ENCODE data around the gene TMEM273.

Gene TMEM273

GRCh38 chr10:49183596-49184542, 4.3 kb downstream of the TMEM273 start:
- TF ChIP-seq CTCF (IDR thresholded peaks at IDR 0.05; ENCODE audit: borderline replicate concordance, insufficient read depth, low read depth, low read length) = no peak
- no peak overlapping the region for H3K4me3 ChIP-seq (ENCODE audit: low read depth, low read length)

DNA sequence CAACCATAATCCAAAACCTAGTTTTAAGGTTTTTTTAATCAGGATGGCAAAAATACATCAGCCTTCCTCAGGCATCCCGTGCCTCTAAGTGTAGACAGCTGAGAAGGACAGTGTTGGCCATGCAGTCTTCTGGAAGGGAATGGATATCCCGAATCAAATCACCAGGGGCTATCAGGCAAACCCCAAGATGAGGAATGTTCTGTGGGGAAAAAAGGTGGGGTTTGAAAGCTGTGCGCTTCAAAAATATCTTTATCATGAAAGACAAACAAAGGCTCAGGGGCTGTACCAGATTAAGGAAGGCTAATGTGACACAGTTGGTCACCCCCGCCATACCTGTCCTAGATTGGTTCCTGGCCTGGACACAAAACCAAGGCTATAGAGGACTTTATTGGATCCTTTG, 5.4 kb downstream of the TMEM273 start:
- TF ChIP-seq CTCF (IDR thresholded peaks at IDR 0.05; ENCODE audit: borderline replicate concordance, insufficient read depth, low read depth, low read length) = no peak
- H3K4me3 ChIP-seq (ENCODE audit: low read depth, low read length) = no peak overlapping the region

- H3K4me3 ChIP-seq (ENCODE audit: low read depth, low read length) = no peak overlapping the region
- TF ChIP-seq CTCF (IDR thresholded peaks at IDR 0.05; ENCODE audit: borderline replicate concordance, insufficient read depth, low read depth, low read length) = no peak
These were observed 7.7 kb downstream of the TMEM273 start for GRCh38 chr10:49180444-49180860.

- TF ChIP-seq CTCF (IDR thresholded peaks at IDR 0.05; ENCODE audit: borderline replicate concordance, insufficient read depth, low read depth, low read length) = no peak
These were observed 8.3 kb downstream of the TMEM273 start for GRCh38 chr10:49179699-49180443.

DNA sequence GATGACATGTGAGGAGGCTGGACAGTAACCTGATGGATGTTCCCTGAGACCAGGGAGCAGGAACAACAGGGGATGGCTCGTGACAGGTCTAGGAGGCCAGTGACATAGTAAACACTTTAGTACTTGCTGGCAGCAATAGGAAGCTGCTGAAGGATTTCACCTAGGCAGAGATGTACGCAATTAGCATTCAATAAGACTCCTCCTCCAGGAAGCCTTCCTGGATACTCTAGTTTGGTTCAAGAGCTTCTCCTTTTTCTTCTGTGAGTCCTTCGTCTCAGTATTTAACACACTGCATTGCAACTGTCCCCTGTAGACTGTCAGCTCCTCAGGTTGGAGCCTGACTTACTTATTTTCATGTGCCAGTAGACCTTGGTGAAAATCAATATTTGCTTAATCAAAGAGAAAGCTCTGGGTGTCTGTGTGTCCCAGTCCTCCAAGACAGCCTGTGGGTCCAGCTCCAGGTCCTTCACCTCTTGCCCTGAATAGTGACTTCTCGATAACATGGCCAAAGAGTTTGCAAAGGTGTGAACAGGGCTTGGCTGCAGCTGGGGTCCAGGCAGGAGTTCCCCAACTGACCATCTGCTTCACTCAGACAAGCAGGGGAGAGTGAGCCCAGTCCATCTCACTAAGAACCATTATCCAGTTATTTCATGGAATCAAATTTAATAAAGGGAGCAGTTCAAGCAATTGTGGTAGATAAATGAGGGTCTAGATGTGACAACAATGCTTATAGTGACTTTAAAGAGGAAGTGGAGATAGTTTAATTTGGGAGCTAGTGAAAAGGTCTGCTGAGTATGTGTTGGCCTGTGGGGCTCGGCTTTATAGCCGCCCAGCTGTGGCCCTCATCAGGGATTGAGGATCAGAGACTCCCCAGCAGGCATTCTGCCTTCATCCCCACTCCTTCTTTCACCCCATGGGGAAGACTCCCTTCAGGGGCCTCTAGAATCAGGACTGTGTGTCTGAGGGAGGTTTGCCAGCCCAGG, 9.4 kb downstream of the TMEM273 start:
- H3K4me3 ChIP-seq (ENCODE audit: low read depth, low read length) = no peak overlapping the region
- no peak for TF ChIP-seq CTCF (IDR thresholded peaks at IDR 0.05; ENCODE audit: borderline replicate concordance, insufficient read depth, low read depth, low read length)

More at GRCh38 chr10:49179699-49180443, 8.3 kb downstream of the TMEM273 start:
- no peak overlapping the region for H3K4me3 ChIP-seq (ENCODE audit: low read depth, low read length)

Measured in GM12875 (cell line).